GM12878 (cell line): ENCODE measurements around the gene MYO18B. TPM values are rescaled to one million over a fixed set of nuclear protein-coding genes. Genes with fewer than 3 reads are reported as not detected.

Experiments used
- ATAC-seq: fragments of 200-7000 bp; cut with Tn5 transposase; 3 replicates; pipeline ENCODE4 v1.9.1; 2020; ENCODE audit warnings: mild to moderate bottlenecking, moderate library complexity
- BruUV-seq: library from RNA; stranded (reverse); fragments of 400-500 nt; replicated peaks from 2 replicates; lab custom pipeline; 2021; lab: Mats Ljungman, UMichigan
- CTCF ChIA-PET: fragments of 300-600 bp; sonication (Branson Sonifier 250); formaldehyde crosslinking; extraction: SDS; loops from one replicate; lab custom pipeline; 2021; ENCODE audit warnings: inconsistent platforms; lab: Yijun Ruan, JAX
- POLR2A ChIA-PET: fragments of 350-600 bp; formaldehyde crosslinking; extraction: SDS; loops from one replicate; lab custom pipeline; 2021; ENCODE audit warnings: inconsistent platforms; lab: Charles Lee
- RAD21 ChIA-PET: fragments of 300-600 bp; sonication (Branson Sonifier 250); formaldehyde crosslinking; loops from one replicate; lab custom pipeline; 2023; ENCODE audit warnings: antibody characterized with exemption; ENCODE audit not compliant: unreplicated experiment; lab: Charles Lee
- SMC1A ChIA-PET: fragments of 300-600 bp; sonication (Branson Sonifier 250); formaldehyde crosslinking; loops from one replicate; lab custom pipeline; 2023; ENCODE audit not compliant: unreplicated experiment, uncharacterized antibody; lab: Charles Lee
- DNase-seq: peaks from one replicate; pipeline ENCODE4 v3.0.0-alpha.2; 2011; ENCODE audit warnings: low read depth, low spot score
- FAIRE-seq: peaks from 3 replicates; lab custom pipeline; 2011; peaks lifted over from hg19 to GRCh38; lab: Jason Lieb, UNC
- H2AFZ ChIP-seq: 2 replicates; pipeline ENCODE4 v1.6.0; 2011; ENCODE audit warnings: low read depth, low read length, control low read depth; ENCODE audit not compliant: control insufficient read depth
- H3K27ac ChIP-seq: 2 replicates; pipeline ENCODE4 v1.5.1; 2011; ENCODE audit warnings: control low read depth; ENCODE audit not compliant: control insufficient read depth, insufficient read depth
- H3K27me3 ChIP-seq, 2 experiments: replicated peaks in 1 of 2; 2 replicates each; pipeline versions ENCODE4 v1.6.0 to v1.6.1; 2011; ENCODE audit warnings: low read length in 1 of 2; ENCODE audit not compliant: control insufficient read depth in 2 of 2, insufficient read depth in 2 of 2
- H3K36me3 ChIP-seq, 2 experiments: 2 replicates each; pipeline ENCODE4 v1.5.1; 2011; ENCODE audit warnings: low read length in 1 of 2; ENCODE audit not compliant: control insufficient read depth in 2 of 2, insufficient read depth in 2 of 2
- H3K4me1 ChIP-seq: 2 replicates; pipeline ENCODE4 v1.6.1; 2011; ENCODE audit warnings: mild to moderate bottlenecking, low read length, moderate library complexity, mixed read lengths; ENCODE audit not compliant: control insufficient read depth, insufficient read depth
- H3K4me2 ChIP-seq: 2 replicates; pipeline ENCODE4 v1.6.0; 2011; ENCODE audit warnings: control low read depth; ENCODE audit not compliant: control insufficient read depth, insufficient read depth
- H3K4me3 ChIP-seq: fragments of 200-600 bp; sonication (generic); 2 replicates; pipeline ENCODE4 v1.5.1; 2016
- H3K79me2 ChIP-seq: 2 replicates; pipeline ENCODE4 v1.6.0; 2011; ENCODE audit warnings: low read length; ENCODE audit not compliant: control insufficient read depth, insufficient read depth
- H3K9ac ChIP-seq: 2 replicates; pipeline ENCODE4 v1.8.0; 2011; ENCODE audit warnings: low read length, control low read depth, mixed read lengths; ENCODE audit not compliant: control insufficient read depth, insufficient read depth
- H3K9me3 ChIP-seq: replicated peaks from 3 replicates; pipeline ENCODE4 v1.5.1; 2011; ENCODE audit warnings: mild to moderate bottlenecking, low read length; ENCODE audit not compliant: control insufficient read depth, insufficient read depth
- H4K20me1 ChIP-seq: 2 replicates; pipeline ENCODE4 v1.6.0; 2011; ENCODE audit not compliant: control insufficient read depth, insufficient read depth
- BCL11A ChIP-seq: IDR thresholded peaks from 2 replicates; pipeline ENCODE4 v1.6.1; 2011; ENCODE audit warnings: low read depth, low read length
- BHLHE40 ChIP-seq, 2 experiments: fragments of 450-650 bp in 1 of 2; IDR thresholded peaks; 2 replicates each; pipeline ENCODE4 v1.6.1; 2011 to 2017; ENCODE audit warnings: low read depth in 2 of 2, borderline replicate concordance in 1 of 2, improper control_type of control experiment in 1 of 2, low read length in 1 of 2, mild to moderate bottlenecking in 1 of 2
- CEBPB ChIP-seq, 2 experiments: fragments of 150-350 bp in 1 of 2; IDR thresholded peaks; 2 replicates each; pipeline ENCODE4 v1.6.1; 2012 to 2014; ENCODE audit warnings: low read depth in 2 of 2, low read length in 2 of 2, borderline replicate concordance in 1 of 2, inconsistent platforms in 1 of 2
- EGR1 ChIP-seq, 2 experiments: IDR thresholded peaks; 1 replicate in 1 of 2; 2 replicates in 1 of 2; pipeline ENCODE4 v1.6.1; 2011 to 2012; ENCODE audit warnings: low read depth in 2 of 2, low read length in 2 of 2, borderline replicate concordance in 1 of 2, mild to moderate bottlenecking in 1 of 2, moderate library complexity in 1 of 2
- EP300 ChIP-seq, 2 experiments: fragments of 150-350 bp in 1 of 2; IDR thresholded peaks; 2 replicates each; pipeline ENCODE4 v1.6.1; 2011 to 2012; ENCODE audit warnings: low read depth in 2 of 2, low read length in 2 of 2, borderline replicate concordance in 1 of 2, improper control_type of control experiment in 1 of 2, inconsistent platforms in 1 of 2; ENCODE audit not compliant: control insufficient read depth in 1 of 2
- FOXM1 ChIP-seq: IDR thresholded peaks from 2 replicates; pipeline ENCODE4 v1.6.1; 2012; ENCODE audit warnings: low read depth, mild to moderate bottlenecking, inconsistent platforms, low read length, moderate library complexity
- IKZF1 ChIP-seq: fragments of 450-650 bp; conservative IDR thresholded peaks from 2 replicates; pipeline ENCODE4 v1.6.1; 2017; ENCODE audit warnings: antibody characterized with exemption, mild to moderate bottlenecking
- IKZF2 ChIP-seq, 2 experiments: fragments of 450-650 bp; IDR thresholded peaks; 2 replicates each; pipeline ENCODE4 v1.6.1; 2017; ENCODE audit warnings: mild to moderate bottlenecking in 2 of 2, moderate library complexity in 2 of 2
- IRF4 ChIP-seq: IDR thresholded peaks from 2 replicates; pipeline ENCODE4 v1.6.1; 2011; ENCODE audit warnings: low read depth, low read length
- JUNB ChIP-seq: IDR thresholded peaks from 2 replicates; pipeline ENCODE4 v1.6.1; 2016; ENCODE audit warnings: antibody characterized with exemption, mild to moderate bottlenecking
- MTA2 ChIP-seq: fragments of 450-650 bp; IDR thresholded peaks from 2 replicates; pipeline ENCODE4 v1.6.1; 2016; ENCODE audit warnings: low read depth, mild to moderate bottlenecking, moderate library complexity
- NFYA ChIP-seq: IDR thresholded peaks from 2 replicates; pipeline ENCODE4 v1.6.1; 2011; ENCODE audit warnings: low read depth, mild to moderate bottlenecking, low read length, improper control_type of control experiment, borderline replicate concordance
- RB1 ChIP-seq: fragments of 450-650 bp; formaldehyde crosslinking; IDR thresholded peaks from 2 replicates; pipeline ENCODE4 v1.6.1; 2017; ENCODE audit warnings: mild to moderate bottlenecking, borderline replicate concordance
- RELB ChIP-seq: fragments of 450-650 bp; IDR thresholded peaks from 2 replicates; pipeline ENCODE4 v1.6.1; 2017; ENCODE audit warnings: low read depth, mild to moderate bottlenecking, moderate library complexity
- RUNX3 ChIP-seq: IDR thresholded peaks from 2 replicates; pipeline ENCODE4 v1.6.1; 2012; ENCODE audit warnings: low read length, inconsistent platforms
- SMARCA5 ChIP-seq: fragments of 450-650 bp; IDR thresholded peaks from 2 replicates; pipeline ENCODE4 v1.6.1; 2017; ENCODE audit warnings: mild to moderate bottlenecking
- SPI1 ChIP-seq: IDR thresholded peaks from 2 replicates; pipeline ENCODE4 v1.6.1; 2011; ENCODE audit warnings: low read depth, mild to moderate bottlenecking, low read length, moderate library complexity, borderline replicate concordance; ENCODE audit not compliant: insufficient read depth
- TARDBP ChIP-seq: IDR thresholded peaks from 2 replicates; pipeline ENCODE4 v1.6.1; 2016; ENCODE audit warnings: borderline replicate concordance
- ZNF217 ChIP-seq: fragments of 450-650 bp; IDR thresholded peaks from 2 replicates; pipeline ENCODE4 v1.6.1; 2017; ENCODE audit warnings: antibody characterized with exemption, mild to moderate bottlenecking
- ZNF622 ChIP-seq: fragments of 450-650 bp; IDR thresholded peaks from 2 replicates; pipeline ENCODE4 v1.6.1; 2017; ENCODE audit warnings: mild to moderate bottlenecking, inconsistent platforms
- WGBS: methylation state at CpG from one replicate; pipeline ENCODE4 v1.1.6; 2016; ENCODE audit warnings: low lambda C conversion rate; ENCODE audit not compliant: insufficient replicate concordance, insufficient coverage; ENCODE audit errors: missing lambda C conversion rate; 5-methylcytosine and 5-hydroxymethylcytosine counted together
- in situ Hi-C: fragments of 300-500 bp; cut with MboI; formaldehyde crosslinking; loops from 9 replicates; pipeline ENCODE4 v1.14.3; 2018; ENCODE audit warnings: mixed read lengths
- intact Hi-C: fragments of 100-400 bp; cut with micrococcal nuclease; formaldehyde crosslinking; loops from one replicate; pipeline ENCODE4 v1.14.2; 2022; ENCODE audit not compliant: unreplicated experiment
- polyA plus RNA-seq, 11 experiments: library from polyadenylated mRNA; depleted of rRNA in 4 of 11; unstranded in 6 of 11; stranded (reverse) in 5 of 11; fragments of >200 nt; fragmentation: Nextera tagmentation in 4 of 11; fragmentation: Illumina TruSeq in 1 of 11; extraction: Ambion mirVana in 4 of 11; extraction: Trizol in 1 of 11; gene quantifications; 1 replicate in 1 of 11; 2 replicates in 10 of 11; pipeline versions ENCODE4 v1.2.1 to v1.2.3, GENCODE V29; 2011 to 2016; ENCODE audit warnings: inconsistent platforms in 2 of 11, missing spikeins in 2 of 11, low read depth in 1 of 11
- total RNA-seq, 4 experiments: library from RNA; depleted of rRNA in 3 of 4; stranded (reverse); fragments of >200 nt in 3 of 4; fragmentation: Illumina TruSeq in 1 of 4; extraction: Trizol in 1 of 4; gene quantifications; 2 replicates each; pipeline versions ENCODE4 v1.2.1 to v1.2.3, GENCODE V29; 2013 to 2021

Gene MYO18B
- total and polyA plus RNA-seq, 10 of the 15 experiments (the other 5 are each of a cell fraction or from before 2014, with no cell fraction given): 0.05 to 2.1 (median 0.51) TPM; not detected in 1

- Histone ChIP-seq H3K9me3 (no peaks in the 10 kb centered on the region; the same call in 2 of the 3 replicates), H3K9ac (no peak overlapping the region)
- RAD21 ChIA-PET: interaction anchor here (1.0 kb wide), 1 partner anchor 10 kb away, joined by 10 read pairs; no protein-coding TSS in a partner anchor
- no peak for TF ChIP-seq EGR1 (IDR thresholded peaks at IDR 0.05; ENCODE audit: borderline replicate concordance in 1 of 2, low read depth in 2 of 2, low read length in 2 of 2)
- TF ChIP-seq IKZF2 (IDR thresholded peaks at IDR 0.05): peak; percentile 56 to 65; a peak in 3 of 4 replicates
- TF ChIP-seq JUNB: 0 out of 2 replicates have a peak, but pooled peaks have one; percentile 18
- 0 out of 2 replicates have a peak, but pooled peaks have one; percentile 35 for TF ChIP-seq IRF4
- peak in 1 of 2 experiments; percentile 70; a peak in 2 of 4 replicates for TF ChIP-seq EP300 (IDR thresholded peaks at IDR 0.05; ENCODE audit: borderline replicate concordance in 1 of 2, control insufficient read depth in 1 of 2, low read depth in 2 of 2, low read length in 2 of 2)
- peak; percentile 81; the same call in 1 of the 2 replicates for TF ChIP-seq SPI1
- TF ChIP-seq MTA2: peak; percentile 42; the same call in 1 of the 2 replicates
- peak; percentile 88 for TF ChIP-seq ZNF217
- TF ChIP-seq CEBPB (IDR thresholded peaks at IDR 0.05; ENCODE audit: borderline replicate concordance in 1 of 2, low read depth in 2 of 2, low read length in 2 of 2): no peak
- TF ChIP-seq IKZF1: peak; percentile 31; the same call in 1 of the 2 replicates
- TF ChIP-seq ZNF622: no peak
- TF ChIP-seq NFYA: no peak
- TF ChIP-seq RELB: peak; percentile 55; the same call in 1 of the 2 replicates
- no peak for TF ChIP-seq TARDBP
- 0 out of 2 replicates have a peak, but pooled peaks have one; percentile 5 for TF ChIP-seq BCL11A
- TF ChIP-seq SMARCA5: 0 out of 2 replicates have a peak, but pooled peaks have one; percentile 56
- no peak for TF ChIP-seq RB1
- TF ChIP-seq FOXM1: no peak
- peak; percentile 36; a peak in 1 of 4 replicates for TF ChIP-seq BHLHE40 (IDR thresholded peaks at IDR 0.05; ENCODE audit: borderline replicate concordance in 1 of 2, low read depth in 2 of 2, low read length in 1 of 2)
- TF ChIP-seq RUNX3: peak; percentile 42; the same call in 1 of the 2 replicates
- TF ChIP-seq, all 136 proteins: peak for 13
- no peak for DNase-seq
- Histone ChIP-seq H3K27ac (no peak overlapping the region), H3K36me3 (no peaks in the 10 kb centered on the region), H3K4me2 (no peak overlapping the region), H3K4me3 (no peak overlapping the region), H3K79me2 (no peaks in the 10 kb centered on the region), H2AFZ (no peak overlapping the region), H3K4me1 (peaks cover 12% of the 10 kb centered on the region), H4K20me1 (no peaks in the 10 kb centered on the region; the same call in 1 of the 2 replicates), H3K27me3 (no peaks in the 10 kb centered on the region; a peak in 1 of 4 replicates)
- ChIA-PET SMC1A (interaction anchor here (0.8 to 1.0 kb wide), 4 partner anchors 10 to 28 kb away, joined by 3 read pairs; no protein-coding TSS in a partner anchor), POLR2A (no interaction called here), CTCF (interaction anchor here (0.6 kb wide), 1 partner anchor 61 kb away, joined by 4 read pairs; no protein-coding TSS in a partner anchor)
- peak; percentile 51 for ATAC-seq
- FAIRE-seq: no peak
- intact Hi-C loops: no loop called here
- BruUV-seq: no TSS peak
- WGBS: 60% methylated on average over 11 of the region's 11 CpGs
- in situ Hi-C loops: no loop called here
Observed at GRCh38 chr22:25829808-25830777, 88.1 kb downstream of the MYO18B start.
